Uterus (tissue), 4 donors: ENCODE data around the gene LAPTM4A. TPM values are rescaled to one million over a fixed set of nuclear protein-coding genes. Genes with fewer than 3 reads are reported as not detected.

ENCODE experiments used
- DNase-seq, 2 donors: peaks; one replicate each; pipeline ENCODE4 v3.0.0-alpha.2; 2019 to 2020
- H3K27ac ChIP-seq, 2 donors: fragments of 200-600 bp; sonication (generic); 1 replicate in 1 of 2; 2 replicates in 1 of 2; pipeline ENCODE4 v1.5.1; 2016 to 2018
- H3K27me3 ChIP-seq, 2 donors: fragments of 200-600 bp; sonication (generic); one replicate each; pipeline ENCODE4 v1.5.1; 2018 to 2019; ENCODE audit warnings: control low read depth in 1 of 2
- H3K36me3 ChIP-seq, 2 donors: fragments of 200-600 bp; sonication (generic); one replicate each; pipeline ENCODE4 v1.5.1; 2019; ENCODE audit warnings: control low read depth in 1 of 2
- H3K4me1 ChIP-seq, 2 donors: fragments of 200-600 bp; sonication (generic); one replicate each; pipeline ENCODE4 v1.5.1; 2018 to 2019; ENCODE audit warnings: control low read depth in 1 of 2
- H3K4me3 ChIP-seq, 2 donors: fragments of 200-600 bp; sonication (generic); 1 replicate in 1 of 2; 2 replicates in 1 of 2; pipeline ENCODE4 v1.5.1; 2018 to 2019; ENCODE audit warnings: mild to moderate bottlenecking in 1 of 2
- H3K9me3 ChIP-seq, 2 donors: fragments of 200-600 bp; sonication (generic); one replicate each; pipeline ENCODE4 v1.5.1; 2019; ENCODE audit warnings: control low read depth in 1 of 2
- CTCF ChIP-seq, 4 experiments: fragments of 200-600 bp in 2 of 4; fragments of 450-650 bp in 2 of 4; sonication (generic) in 2 of 4; IDR thresholded peaks; one replicate each; pipeline ENCODE4 v1.5.1; 2016 to 2019; ENCODE audit warnings: antibody characterized with exemption in 4 of 4, mild to moderate bottlenecking in 2 of 4, moderate library complexity in 1 of 4
- POLR2A ChIP-seq, 2 donors: fragments of 450-650 bp; IDR thresholded peaks; one replicate each; pipeline ENCODE4 v1.6.1; 2016; ENCODE audit warnings: antibody characterized with exemption in 2 of 2, mild to moderate bottlenecking in 1 of 2, moderate library complexity in 1 of 2
- intact Hi-C: fragments of 100-400 bp; cut with DNase I; formaldehyde crosslinking; loops from one replicate; pipeline ENCODE4 v1.15.1; 2023; ENCODE audit warnings: low total_unique reads
- total RNA-seq, 4 donors: library from RNA; depleted of rRNA in 3 of 4; stranded (reverse); fragments of >200 nt in 3 of 4; gene quantifications; one replicate each; pipeline versions ENCODE4 v1.1.0 to v1.2.4, GENCODE V29; 2014 to 2023
- donor health status: DM: yes; HTN: yes; CAD: no.

LAPTM4A gene
- total RNA-seq, 4 donors from 2014 or later, result 255 to 386 (median 292) TPM

- Histone ChIP-seq H3K9me3 (no peaks in the 10 kb centered on the region), H3K27ac (no peak overlapping the region), H3K27me3 (no peaks in the 10 kb centered on the region), H3K36me3 (no peaks in the 10 kb centered on the region), H3K4me1 (no peaks in the 10 kb centered on the region), H3K4me3 (no peak overlapping the region)
- intact Hi-C loops, result loop anchor here (5.0 kb wide), 1 partner anchor 83 kb away; the partner anchor contains the start of gene MATN3
- DNase-seq, result no peak
- TF ChIP-seq POLR2A (IDR thresholded peaks at IDR 0.05) (no peak), CTCF (IDR thresholded peaks at IDR 0.05) (no peak)
These were observed 43.5 kb upstream of the LAPTM4A start for GRCh38 chr2:20094955-20095354.

GRCh38 chr2:20094142-20094755 lies 42.8 kb upstream of the LAPTM4A start:
- TF ChIP-seq CTCF (IDR thresholded peaks at IDR 0.05), result no peak
- no peak for TF ChIP-seq POLR2A (IDR thresholded peaks at IDR 0.05)
- intact Hi-C loops, result no loop called here

GRCh38 chr2:20093263-20094141 lies 42.1 kb upstream of the LAPTM4A start:
- Histone ChIP-seq H3K4me3 (no peak overlapping the region), H3K9me3 (no peaks in the 10 kb centered on the region), H3K27me3 (no peaks in the 10 kb centered on the region), H3K36me3 (no peaks in the 10 kb centered on the region), H3K4me1 (no peaks in the 10 kb centered on the region), H3K27ac (no peak overlapping the region)
- intact Hi-C loops, result no loop called here
- peak; percentile 63 to 70 for DNase-seq
- TF ChIP-seq CTCF (IDR thresholded peaks at IDR 0.05) (peak; percentile 37 to 56 (median 50)), POLR2A (IDR thresholded peaks at IDR 0.05) (no peak)

More at GRCh38 chr2:20094142-20094755, 42.8 kb upstream of the LAPTM4A start:
- Histone ChIP-seq H3K4me3 (no peak overlapping the region), H3K36me3 (no peaks in the 10 kb centered on the region), H3K27me3 (no peaks in the 10 kb centered on the region), H3K4me1 (no peaks in the 10 kb centered on the region), H3K27ac (no peak overlapping the region), H3K9me3 (no peaks in the 10 kb centered on the region)
- no peak for DNase-seq

- no peaks in the 10 kb centered on the region for H3K27me3 ChIP-seq
- H3K27ac ChIP-seq, result no peak overlapping the region
- H3K4me3 ChIP-seq, result no peak overlapping the region
- no peaks in the 10 kb centered on the region for H3K36me3 ChIP-seq
- no peaks in the 10 kb centered on the region for H3K4me1 ChIP-seq
- intact Hi-C loops, result no loop called here
- TF ChIP-seq POLR2A (IDR thresholded peaks at IDR 0.05) (no peak), CTCF (IDR thresholded peaks at IDR 0.05) (no peak)
- no peak for DNase-seq
- no peaks in the 10 kb centered on the region for H3K9me3 ChIP-seq
These were observed 41.4 kb upstream of the LAPTM4A start for GRCh38 chr2:20092901-20093235.
